NCI-H146 (cell line): Measurements from ENCODE around the gene MAP1LC3B2.
"Not testable (repeated sequence)": the region's sequence is repeated elsewhere in the genome, so short reads cannot be mapped to it uniquely, and the experiment has no call there.

Source experiments
- DNase-seq: peaks from one replicate; lab custom pipeline; 2025; lab: John Stamatoyannopoulos, UW

The MAP1LC3B2 gene

DNA sequence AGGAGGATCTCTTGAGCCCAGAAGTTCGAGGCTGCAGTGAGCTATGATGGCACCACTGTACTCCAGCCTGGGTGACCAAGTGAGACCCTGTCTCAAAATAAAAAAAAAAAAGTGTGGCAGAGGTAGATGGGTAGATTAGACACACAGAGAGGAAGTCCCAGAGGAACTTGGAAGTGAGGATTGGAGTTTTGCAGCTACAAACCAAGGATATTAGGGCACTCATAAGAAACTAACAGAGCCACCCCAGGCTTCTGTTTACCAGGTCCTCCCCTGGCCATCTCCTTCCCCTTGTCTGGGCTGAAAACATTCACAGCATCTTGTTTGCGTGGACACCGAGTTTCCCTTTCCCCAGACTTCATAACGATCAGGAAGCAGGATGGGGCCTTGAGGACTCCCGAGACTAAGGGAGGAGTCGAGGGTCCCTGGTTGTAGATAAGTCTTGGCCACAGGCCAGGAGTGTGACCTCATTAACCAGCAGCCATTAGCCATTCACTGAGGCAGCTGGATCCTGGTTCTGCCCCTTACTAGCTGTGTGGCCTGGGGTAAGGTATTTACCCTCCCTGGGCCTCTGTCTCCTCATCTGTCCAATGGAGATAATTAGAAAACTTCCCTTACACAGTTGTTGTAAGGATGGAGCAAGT lies 2.1 kb downstream of the MAP1LC3B2 start:
- DNase-seq = no peak

GRCh38 chr12:116562090-116562489 lies 2.9 kb downstream of the MAP1LC3B2 start:
- DNase-seq = no peak

- DNase-seq = no peak
Measured at GRCh38 chr12:116563262-116563661, 4.1 kb downstream of the MAP1LC3B2 start.

- no peak for DNase-seq
Measured at GRCh38 chr12:116564080-116564479, 4.9 kb downstream of the MAP1LC3B2 start.

GRCh38 chr12:116565221-116565620 lies 6.0 kb downstream of the MAP1LC3B2 start:
- DNase-seq = not testable (repeated sequence)

GRCh38 chr12:116565963-116566362 lies 6.8 kb downstream of the MAP1LC3B2 start:
- DNase-seq = no peak

- DNase-seq = no peak
Measured at GRCh38 chr12:116568203-116568602, 9.0 kb downstream of the MAP1LC3B2 start.

- no peak for DNase-seq
Measured at GRCh38 chr12:116571089-116571488, 11.9 kb downstream of the MAP1LC3B2 start.

DNA sequence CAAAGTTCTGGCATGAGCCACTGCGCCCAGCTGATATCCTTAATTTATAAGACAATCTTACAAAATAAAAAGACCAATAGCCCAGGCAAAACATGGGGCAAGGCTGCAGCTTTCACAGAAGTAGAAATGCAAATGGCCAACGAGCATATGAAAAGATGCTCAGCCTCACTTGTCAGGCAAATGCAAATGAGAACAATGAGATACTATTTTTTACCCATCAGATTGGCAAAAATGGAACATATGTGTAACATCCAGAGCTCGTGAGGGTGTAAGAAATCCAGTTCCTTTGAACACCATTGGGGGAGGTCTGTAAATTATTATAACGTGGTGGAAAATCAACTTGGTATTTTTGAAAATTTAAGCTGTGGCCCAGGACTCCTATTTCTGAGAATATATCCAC lies 14.6 kb downstream of the MAP1LC3B2 start:
- DNase-seq = no peak

DNA sequence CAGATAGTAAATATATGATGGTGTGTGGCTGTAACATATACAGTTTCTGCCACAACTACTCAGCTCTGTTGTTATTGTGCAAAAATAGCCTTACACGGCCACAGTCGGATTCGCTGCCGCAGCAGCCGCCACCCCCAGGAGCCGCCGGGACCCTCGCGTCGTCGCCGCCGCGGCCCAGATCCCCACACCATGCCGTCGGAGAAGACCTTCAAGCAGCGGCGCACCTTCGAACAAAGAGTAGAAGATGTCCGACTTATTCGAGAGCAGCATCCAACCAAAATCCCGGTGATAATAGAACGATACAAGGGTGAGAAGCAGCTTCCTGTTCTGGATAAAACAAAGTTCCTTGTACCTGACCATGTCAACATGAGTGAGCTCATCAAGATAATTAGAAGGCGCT lies 16.6 kb downstream of the MAP1LC3B2 start:
- DNase-seq = not testable (repeated sequence)

- no peak for DNase-seq
Measured at GRCh38 chr12:116577154-116577561, 18.0 kb downstream of the MAP1LC3B2 start.

- DNase-seq = no peak
Measured at GRCh38 chr12:116578051-116578450, 18.9 kb downstream of the MAP1LC3B2 start.

DNA sequence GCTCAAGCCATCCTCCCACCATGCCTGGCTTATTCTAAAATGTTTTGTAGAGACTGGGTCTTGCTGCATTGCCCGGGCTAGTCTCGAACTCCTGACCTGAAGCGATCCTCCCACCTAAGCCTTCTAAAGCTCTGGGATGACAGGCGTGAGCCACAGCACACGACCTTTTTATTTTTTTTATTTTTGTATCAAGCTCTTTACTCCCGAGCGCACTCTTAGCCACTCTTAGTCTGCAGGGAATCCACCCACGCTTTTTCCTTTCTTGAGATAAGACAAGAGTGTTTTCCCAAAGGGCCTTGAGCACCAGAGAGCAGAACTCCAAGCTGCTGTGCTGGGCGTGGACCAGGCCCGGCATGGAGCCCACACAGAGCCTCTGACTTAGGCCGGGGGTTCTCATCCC lies 23.4 kb downstream of the MAP1LC3B2 start:
- no peak for DNase-seq

DNA sequence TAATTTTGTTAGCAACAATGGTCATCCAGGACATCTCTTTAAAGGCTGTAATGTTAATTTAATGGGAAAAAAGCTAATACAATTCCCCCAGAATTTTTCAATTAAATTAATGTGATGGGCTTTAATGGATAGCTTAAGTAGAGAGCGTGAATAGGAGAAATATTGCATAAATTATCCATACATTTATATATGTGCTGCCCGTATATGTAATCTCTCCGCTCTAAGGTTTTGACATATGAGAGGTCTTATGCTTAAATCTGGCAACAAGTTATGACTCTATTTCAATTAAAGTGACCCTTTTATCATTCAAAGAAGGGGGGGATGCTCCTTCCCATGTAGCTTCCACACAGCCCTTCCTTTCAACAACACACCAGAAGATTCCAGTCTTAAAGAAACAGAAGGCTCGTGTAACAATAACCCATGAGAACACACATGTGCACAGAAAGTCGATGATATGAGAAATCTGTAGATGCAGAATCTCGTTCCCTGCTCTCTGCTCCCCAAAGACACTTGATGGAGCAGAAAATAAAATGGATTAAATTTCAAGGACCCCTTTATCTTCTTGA lies 24.0 kb downstream of the MAP1LC3B2 start:
- no peak for DNase-seq

DNA sequence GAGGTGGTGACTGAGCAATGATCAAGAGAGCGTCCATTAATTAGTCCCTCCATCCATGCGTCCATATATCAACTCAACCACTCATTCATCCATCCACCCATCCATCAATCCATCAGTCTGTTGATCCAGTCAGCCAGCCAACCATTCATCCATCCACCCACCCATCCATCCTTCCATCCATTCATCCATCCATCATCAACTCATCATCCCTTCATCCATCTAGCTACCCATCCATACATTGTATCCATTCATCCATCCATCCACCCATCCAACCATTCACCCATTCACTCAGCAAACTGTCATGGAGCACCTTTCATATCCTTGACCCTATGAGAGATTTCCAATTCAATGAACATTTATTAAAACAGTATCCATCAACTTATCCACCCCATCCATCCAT lies 28.1 kb downstream of the MAP1LC3B2 start:
- no peak for DNase-seq

DNA sequence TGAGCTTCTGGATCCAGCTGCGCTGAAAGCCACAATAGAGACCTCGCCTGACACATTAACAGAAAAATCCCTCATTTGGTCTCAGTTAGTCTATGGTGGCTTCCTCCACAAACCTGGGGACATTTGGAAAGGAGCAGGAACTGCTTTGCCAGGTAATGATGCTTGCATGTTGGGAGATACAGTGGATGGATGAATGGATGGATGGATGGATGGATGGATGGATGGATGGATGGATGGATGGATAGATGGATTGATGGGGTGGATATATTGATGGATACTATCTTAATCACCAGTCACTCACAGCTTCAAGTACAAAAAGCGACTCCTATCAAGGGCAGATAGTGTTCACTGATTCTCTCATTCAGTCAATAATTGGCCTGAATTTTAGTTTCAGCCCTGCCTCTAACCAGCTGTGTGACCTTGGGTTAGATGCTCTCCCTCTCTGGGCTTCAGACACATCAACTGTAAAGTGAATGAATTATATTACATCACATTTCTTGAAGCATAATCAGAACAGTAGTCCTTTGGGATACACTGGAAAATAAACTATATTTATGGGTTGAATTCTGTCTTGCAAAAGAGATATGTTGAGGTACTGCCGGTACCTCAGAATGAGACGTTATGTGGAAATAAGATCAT lies 29.3 kb downstream of the MAP1LC3B2 start:
- no peak for DNase-seq

GRCh38 chr12:116589581-116589980 lies 30.4 kb downstream of the MAP1LC3B2 start:
- no peak for DNase-seq

- peak; percentile 42 for DNase-seq
Measured at GRCh38 chr12:116590561-116590960, 31.4 kb downstream of the MAP1LC3B2 start.

DNA sequence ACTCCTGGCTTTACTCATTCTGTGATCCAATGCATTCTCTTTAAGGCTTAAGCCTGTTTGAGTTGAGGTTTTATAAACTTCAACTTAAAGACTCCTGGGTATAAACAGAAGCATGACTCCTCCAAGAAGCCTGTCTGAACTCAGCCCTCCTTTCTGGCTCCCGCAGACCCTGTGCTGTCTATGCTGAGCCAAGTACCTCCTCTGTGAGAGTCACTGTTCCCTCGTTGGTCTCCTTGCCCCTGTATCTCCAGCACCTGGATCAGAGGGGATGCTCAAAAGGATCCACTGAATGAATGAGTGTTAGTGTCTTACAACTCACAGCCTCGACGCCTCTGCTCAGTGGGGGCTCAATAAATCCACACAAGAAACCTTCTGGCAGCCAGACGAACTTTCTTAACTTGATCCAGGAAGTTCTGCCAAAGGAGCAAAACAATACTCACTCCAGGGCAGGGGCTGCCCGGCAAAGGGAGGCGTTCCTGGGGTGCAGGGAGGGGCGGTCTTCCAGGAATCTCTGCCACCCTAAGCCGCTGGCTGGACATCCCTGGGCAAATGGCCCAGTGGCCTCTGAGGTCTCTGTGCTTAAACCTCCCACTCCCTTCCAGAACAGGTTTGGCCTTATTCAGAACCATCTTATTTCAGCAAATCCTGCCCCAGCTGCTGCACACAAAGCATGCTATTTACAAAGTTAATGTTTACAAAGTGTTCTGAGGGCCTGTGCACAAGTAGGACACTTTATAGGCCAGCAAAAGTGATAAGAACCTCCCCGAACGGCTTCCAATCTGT lies 32.9 kb downstream of the MAP1LC3B2 start:
- no peak for DNase-seq

DNA sequence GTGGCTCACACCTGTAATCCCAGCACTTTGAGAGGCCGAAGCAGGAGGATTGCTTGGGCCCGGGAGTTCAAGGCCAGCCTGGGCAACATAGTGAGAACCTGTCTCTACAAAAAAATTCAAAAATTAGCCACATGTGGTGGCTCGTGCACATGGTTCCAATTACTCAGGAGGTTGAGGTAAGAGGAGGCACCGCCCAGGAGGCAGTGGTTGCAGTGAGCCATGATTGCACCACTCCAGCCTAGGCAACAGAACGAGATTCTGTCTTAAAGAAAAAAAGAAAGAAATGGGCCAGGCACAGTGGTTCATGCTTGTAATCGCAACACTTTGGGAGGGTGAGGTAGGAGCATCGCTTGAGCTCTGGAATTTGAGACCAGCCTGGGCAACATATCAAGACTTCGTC lies 33.5 kb downstream of the MAP1LC3B2 start:
- DNase-seq = no peak

GRCh38 chr12:116594325-116595038 lies 35.3 kb downstream of the MAP1LC3B2 start:
- no peak for DNase-seq

- DNase-seq = no peak
Measured at GRCh38 chr12:116595186-116595585, 36.0 kb downstream of the MAP1LC3B2 start.
